ENCODE results near the gene KCNT1.
A peak's percentile ranks its signal among the peaks of the same experiment; 100 is the strongest.

DNA sequence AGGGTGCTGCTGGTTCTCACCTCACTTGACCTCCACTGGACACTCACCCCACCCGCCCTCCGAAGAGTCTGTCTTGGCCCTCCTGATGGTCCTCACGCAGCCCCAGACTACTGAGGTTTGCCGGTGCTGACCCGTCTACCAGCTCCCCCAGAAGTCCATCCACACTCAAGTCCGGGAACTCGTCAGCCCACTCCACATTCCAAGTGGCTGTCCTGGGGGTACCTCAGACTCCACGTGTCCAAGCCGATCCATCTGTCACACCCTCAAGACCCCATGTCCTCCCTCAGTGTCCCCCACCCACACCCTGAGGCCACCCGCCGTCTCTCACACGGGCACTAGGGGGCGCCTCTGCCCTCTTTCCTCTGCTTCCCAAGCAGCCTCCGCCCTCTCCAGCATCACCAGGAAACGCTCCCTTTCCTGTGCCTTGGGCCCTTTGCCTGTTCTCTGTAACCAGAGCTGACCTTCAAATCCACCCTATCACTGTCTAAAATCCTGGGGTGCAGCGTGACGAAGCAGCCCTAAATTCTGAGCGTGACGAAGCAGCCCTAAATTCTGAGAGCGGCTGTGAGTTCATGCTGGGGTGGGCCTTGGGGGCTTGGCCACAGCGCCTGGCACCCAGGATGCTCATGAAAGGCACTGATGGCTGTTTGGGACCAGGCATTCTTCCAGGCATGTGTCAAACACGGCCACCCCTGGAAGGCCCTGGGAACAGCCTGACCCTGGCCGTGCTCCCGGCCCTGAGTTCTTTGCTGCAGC is 95.7 kb downstream of the KCNT1 start:
- TF ChIP-seq, protein P1, sequence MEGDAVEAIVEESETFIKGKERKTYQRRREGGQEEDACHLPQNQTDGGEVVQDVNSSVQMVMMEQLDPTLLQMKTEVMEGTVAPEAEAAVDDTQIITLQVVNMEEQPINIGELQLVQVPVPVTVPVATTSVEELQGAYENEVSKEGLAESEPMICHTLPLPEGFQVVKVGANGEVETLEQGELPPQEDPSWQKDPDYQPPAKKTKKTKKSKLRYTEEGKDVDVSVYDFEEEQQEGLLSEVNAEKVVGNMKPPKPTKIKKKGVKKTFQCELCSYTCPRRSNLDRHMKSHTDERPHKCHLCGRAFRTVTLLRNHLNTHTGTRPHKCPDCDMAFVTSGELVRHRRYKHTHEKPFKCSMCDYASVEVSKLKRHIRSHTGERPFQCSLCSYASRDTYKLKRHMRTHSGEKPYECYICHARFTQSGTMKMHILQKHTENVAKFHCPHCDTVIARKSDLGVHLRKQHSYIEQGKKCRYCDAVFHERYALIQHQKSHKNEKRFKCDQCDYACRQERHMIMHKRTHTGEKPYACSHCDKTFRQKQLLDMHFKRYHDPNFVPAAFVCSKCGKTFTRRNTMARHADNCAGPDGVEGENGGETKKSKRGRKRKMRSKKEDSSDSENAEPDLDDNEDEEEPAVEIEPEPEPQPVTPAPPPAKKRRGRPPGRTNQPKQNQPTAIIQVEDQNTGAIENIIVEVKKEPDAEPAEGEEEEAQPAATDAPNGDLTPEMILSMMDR (IDR thresholded peaks at IDR 0.05; ENCODE audit: poor library complexity), result peak; percentile 51
- TF ChIP-seq EZH2phosphoT487 (IDR thresholded peaks at IDR 0.05; ENCODE audit: low read depth, severe bottlenecking, unreplicated experiment), result no peak
- TF ChIP-seq EZH2 (IDR thresholded peaks at IDR 0.05; ENCODE audit: borderline replicate concordance), result no peak

Data from hepatocyte (in vitro differentiated cells).